MCF 10A (cell line): Measurements from ENCODE around the gene BARX2. TPM values are rescaled to one million over a fixed set of nuclear protein-coding genes. Genes with fewer than 3 reads are reported as not detected.
"Not testable (repeated sequence)": the region's sequence is repeated elsewhere in the genome, so short reads cannot be mapped to it uniquely, and the experiment has no call there.

Experiments
- BruUV-seq: library from RNA; stranded (reverse); fragments of 400-500 nt; replicated peaks from 2 replicates; lab custom pipeline; 2021; lab: Mats Ljungman, UMichigan
- CTCF ChIA-PET: fragments of 300-600 bp; sonication (Branson Sonifier 250); formaldehyde crosslinking; extraction: SDS; loops from one replicate; lab custom pipeline; 2021; ENCODE audit warnings: antibody characterized with exemption, inconsistent platforms; lab: Yijun Ruan, JAX
- POLR2A ChIA-PET: fragments of 300-600, 350-650 bp; sonication (Branson Sonifier 250); formaldehyde crosslinking; extraction: SDS; loops from one replicate; lab custom pipeline; 2020; ENCODE audit warnings: antibody characterized with exemption, inconsistent platforms; lab: Yijun Ruan, JAX
- DNase-seq: peaks from one replicate; pipeline ENCODE4 v3.0.0-alpha.2; 2018; ENCODE audit not compliant: unreplicated experiment
- H3K27ac Mint-ChIP-seq: one replicate; pipeline ENCODE4 v1.8.0; 2022; ENCODE audit warnings: mild to moderate bottlenecking, low read depth, mixed read lengths; ENCODE audit not compliant: unreplicated experiment
- H3K27me3 Mint-ChIP-seq: one replicate; pipeline ENCODE4 v1.8.0; 2022; ENCODE audit warnings: mixed read lengths; ENCODE audit not compliant: insufficient read depth, unreplicated experiment
- H3K36me3 Mint-ChIP-seq: one replicate; pipeline ENCODE4 v1.8.0; 2022; ENCODE audit warnings: mild to moderate bottlenecking, moderate library complexity, mixed read lengths; ENCODE audit not compliant: insufficient read depth, unreplicated experiment
- H3K4me1 Mint-ChIP-seq: one replicate; pipeline ENCODE4 v1.8.0; 2022; ENCODE audit warnings: mixed read lengths; ENCODE audit not compliant: insufficient read depth, unreplicated experiment
- H3K4me3 Mint-ChIP-seq: one replicate; pipeline ENCODE4 v1.8.0; 2022; ENCODE audit warnings: mild to moderate bottlenecking, moderate library complexity, mixed read lengths; ENCODE audit not compliant: unreplicated experiment
- H3K9me3 Mint-ChIP-seq: one replicate; pipeline ENCODE4 v1.8.0; 2022; ENCODE audit warnings: mixed read lengths; ENCODE audit not compliant: unreplicated experiment
- intact Hi-C: fragments of 100-400 bp; cut with micrococcal nuclease; formaldehyde crosslinking; loops from 2 replicates; pipeline ENCODE4 v1.14.1; 2022
- total RNA-seq: library from RNA; stranded (reverse); gene quantifications from 2 replicates; pipeline ENCODE4 v1.2.3, GENCODE V29; 2022
- TF ChIP-seq, protein P1 (sequence below): fragments of 200-600 bp; IDR thresholded peaks from one replicate; pipeline ENCODE4 v1.8.0; 2022; ENCODE audit warnings: antibody characterized with exemption, mild to moderate bottlenecking; ENCODE audit not compliant: unreplicated experiment

The BARX2 gene
- total RNA-seq, 1 experiment from 2014 or later, result not detected

DNA sequence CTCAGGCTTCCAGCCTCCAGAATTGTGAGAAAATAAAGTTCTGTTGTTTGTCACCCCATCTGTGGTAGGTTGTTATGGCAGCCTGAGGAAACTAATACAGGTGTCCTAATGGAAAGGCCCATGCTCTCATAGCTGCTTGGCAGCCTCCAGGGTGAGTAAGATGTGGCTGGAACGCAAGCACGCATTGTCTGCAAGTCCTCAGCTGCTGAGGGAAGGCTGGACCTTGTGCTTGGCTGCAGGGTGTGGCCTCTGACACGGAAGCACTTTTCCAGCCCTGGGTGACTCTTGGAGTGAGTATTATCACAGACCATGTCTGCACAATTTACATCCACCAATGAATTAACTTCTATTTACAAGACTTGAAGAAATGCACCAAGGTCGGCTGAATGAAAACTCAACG lies 44.4 kb upstream of the BARX2 start:
- ChIA-PET POLR2A (interaction anchor here (0.6 to 1.7 kb wide), 5 partner anchors 51 to 312 kb away, joined by 3 to 12 read pairs (median 3); no protein-coding TSS in a partner anchor), CTCF (interaction anchor here (0.6 to 8.0 kb wide), 29 partner anchors 9 to 451 kb away, joined by 3 to 62 read pairs (median 4); partner anchors contain the start of gene ARHGAP32)
- no peaks in the 10 kb centered on the region for H3K36me3 Mint-ChIP-seq
- H3K9me3 Mint-ChIP-seq, result no peaks in the 10 kb centered on the region
- peaks cover 12% of the 10 kb centered on the region for H3K4me1 Mint-ChIP-seq
- TF ChIP-seq, protein P1, sequence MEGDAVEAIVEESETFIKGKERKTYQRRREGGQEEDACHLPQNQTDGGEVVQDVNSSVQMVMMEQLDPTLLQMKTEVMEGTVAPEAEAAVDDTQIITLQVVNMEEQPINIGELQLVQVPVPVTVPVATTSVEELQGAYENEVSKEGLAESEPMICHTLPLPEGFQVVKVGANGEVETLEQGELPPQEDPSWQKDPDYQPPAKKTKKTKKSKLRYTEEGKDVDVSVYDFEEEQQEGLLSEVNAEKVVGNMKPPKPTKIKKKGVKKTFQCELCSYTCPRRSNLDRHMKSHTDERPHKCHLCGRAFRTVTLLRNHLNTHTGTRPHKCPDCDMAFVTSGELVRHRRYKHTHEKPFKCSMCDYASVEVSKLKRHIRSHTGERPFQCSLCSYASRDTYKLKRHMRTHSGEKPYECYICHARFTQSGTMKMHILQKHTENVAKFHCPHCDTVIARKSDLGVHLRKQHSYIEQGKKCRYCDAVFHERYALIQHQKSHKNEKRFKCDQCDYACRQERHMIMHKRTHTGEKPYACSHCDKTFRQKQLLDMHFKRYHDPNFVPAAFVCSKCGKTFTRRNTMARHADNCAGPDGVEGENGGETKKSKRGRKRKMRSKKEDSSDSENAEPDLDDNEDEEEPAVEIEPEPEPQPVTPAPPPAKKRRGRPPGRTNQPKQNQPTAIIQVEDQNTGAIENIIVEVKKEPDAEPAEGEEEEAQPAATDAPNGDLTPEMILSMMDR, result no peak
- peak; percentile 60 for DNase-seq
- BruUV-seq, result no TSS peak
- intact Hi-C loops, result loop anchor here (1.0 to 10.0 kb wide), 4 partner anchors 49 to 374 kb away; no protein-coding TSS in a partner anchor
- H3K27ac Mint-ChIP-seq, result peak overlapping the region; percentile 27
- no peak overlapping the region for H3K4me3 Mint-ChIP-seq
- H3K27me3 Mint-ChIP-seq, result no peaks in the 10 kb centered on the region

DNA sequence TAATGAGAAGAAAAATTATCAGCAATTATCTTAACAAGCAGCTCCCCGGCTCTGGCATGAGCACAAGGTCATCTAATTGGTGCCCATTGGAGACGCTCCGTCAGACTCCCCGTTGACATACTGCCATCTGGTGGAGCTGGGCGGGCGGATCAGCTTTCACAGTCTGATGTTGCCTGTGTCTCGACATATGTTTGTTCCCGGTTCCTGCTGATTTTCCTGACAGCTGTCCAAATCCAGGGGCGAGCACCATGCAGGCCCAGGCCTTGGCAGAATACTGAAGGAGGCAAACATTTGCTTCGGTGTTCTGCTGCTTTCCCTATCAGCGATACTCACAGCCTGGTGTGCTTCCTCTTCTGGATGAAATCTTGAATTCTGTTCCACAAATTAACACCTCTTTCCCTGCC lies 43.8 kb upstream of the BARX2 start:
- BruUV-seq, result no TSS peak
- Mint-ChIP-seq H3K9me3 (no peaks in the 10 kb centered on the region), H3K4me3 (no peak overlapping the region), H3K27me3 (no peaks in the 10 kb centered on the region), H3K36me3 (no peaks in the 10 kb centered on the region), H3K27ac (peak overlapping the region; percentile 25), H3K4me1 (peaks cover 12% of the 10 kb centered on the region)
- intact Hi-C loops, result loop anchor here (1.0 to 10.0 kb wide), 6 partner anchors 50 to 448 kb away; no protein-coding TSS in a partner anchor
- ChIA-PET CTCF (interaction anchor here (0.6 to 8.0 kb wide), 36 partner anchors 10 to 451 kb away, joined by 3 to 62 read pairs (median 4); partner anchors contain the start of gene ARHGAP32), POLR2A (interaction anchor here (0.7 to 1.7 kb wide), 4 partner anchors 52 to 308 kb away, joined by 3 to 12 read pairs (median 4); no protein-coding TSS in a partner anchor)
- peak; percentile 88 for DNase-seq
- TF ChIP-seq, protein P1, result peak; percentile 78

DNA sequence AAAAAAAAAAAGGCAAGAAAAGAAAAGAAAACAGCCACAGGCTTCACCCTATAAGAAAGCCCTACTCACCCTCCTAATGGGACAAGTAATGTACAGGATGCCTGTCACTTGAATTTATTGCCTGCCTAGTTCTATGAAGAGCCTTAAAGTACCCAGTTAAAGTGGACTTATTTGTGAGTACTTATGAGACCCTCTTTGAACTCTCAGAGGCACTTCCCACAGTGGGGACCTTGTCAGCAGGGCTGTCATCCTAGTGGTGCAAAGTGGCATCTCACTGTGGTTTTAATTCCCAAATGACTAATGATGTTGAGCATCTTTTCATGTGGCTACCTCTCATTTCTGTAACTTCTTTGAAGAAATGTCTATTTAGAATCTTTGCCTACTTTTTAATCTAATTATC lies 41.8 kb upstream of the BARX2 start:
- H3K27me3 Mint-ChIP-seq, result no peaks in the 10 kb centered on the region
- no TSS peak for BruUV-seq
- intact Hi-C loops, result loop anchor here (5.0 to 10.0 kb wide), 3 partner anchors 52 to 377 kb away; no protein-coding TSS in a partner anchor
- no peaks in the 10 kb centered on the region for H3K9me3 Mint-ChIP-seq
- no peak for DNase-seq
- H3K4me1 Mint-ChIP-seq, result peaks cover 12% of the 10 kb centered on the region
- ChIA-PET POLR2A (interaction anchor here (0.5 kb wide), 1 partner anchor 97 kb away, joined by 3 read pairs; no protein-coding TSS in a partner anchor), CTCF (interaction anchor here (0.6 to 8.0 kb wide), 7 partner anchors 16 to 448 kb away, joined by 3 to 62 read pairs (median 12); no protein-coding TSS in a partner anchor)
- H3K36me3 Mint-ChIP-seq, result peaks cover 6% of the 10 kb centered on the region
- TF ChIP-seq, protein P1, result no peak
- H3K4me3 Mint-ChIP-seq, result no peak overlapping the region
- H3K27ac Mint-ChIP-seq, result no peak overlapping the region

DNA sequence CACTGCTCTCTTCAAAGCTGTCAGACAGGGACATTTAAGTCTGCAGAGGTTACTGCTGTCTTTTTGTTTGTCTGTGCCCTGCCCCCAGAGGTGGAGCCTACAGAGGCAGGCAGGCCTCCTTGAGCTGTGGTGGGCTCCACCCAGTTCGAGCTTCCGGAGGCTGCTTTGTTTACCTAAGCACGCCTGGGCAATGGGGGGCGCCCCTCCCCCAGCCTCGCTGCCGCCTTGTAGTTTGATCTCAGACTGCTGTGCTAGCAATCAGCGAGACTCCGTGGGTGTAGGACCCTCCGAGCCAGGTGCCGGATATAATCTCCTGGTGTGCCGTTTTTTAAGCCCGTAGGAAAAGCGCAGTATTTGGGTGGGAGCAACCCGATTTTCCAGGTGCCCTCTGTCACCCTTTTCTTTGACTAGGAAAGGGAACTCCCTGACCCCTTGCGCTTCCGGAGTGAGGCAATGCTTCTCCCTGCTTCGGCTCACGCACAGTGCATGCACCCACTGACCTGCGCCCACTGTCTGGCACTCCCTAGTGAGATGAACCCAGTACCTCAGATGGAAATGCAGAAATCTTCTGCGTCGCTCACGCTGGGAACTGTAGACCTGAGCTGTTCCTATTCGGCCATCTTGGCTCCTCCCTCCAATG lies 31.2 kb upstream of the BARX2 start:
- H3K27ac Mint-ChIP-seq, H3K9me3 Mint-ChIP-seq, H3K27me3 Mint-ChIP-seq, H3K36me3 Mint-ChIP-seq, H3K4me1 Mint-ChIP-seq, DNase-seq, H3K4me3 Mint-ChIP-seq, BruUV-seq, intact Hi-C loops: not testable (repeated sequence)
- POLR2A ChIA-PET, result interaction anchor here (1.5 kb wide), 1 partner anchor 12 kb away, joined by 4 read pairs; no protein-coding TSS in a partner anchor
- CTCF ChIA-PET, result interaction anchor here (0.8 to 1.0 kb wide), 2 partner anchors 12 to 461 kb away, joined by 3 to 4 read pairs; no protein-coding TSS in a partner anchor
